Osteoblast (primary cell): Measurements from ENCODE around the gene DDOST. TPM values are rescaled to one million over a fixed set of nuclear protein-coding genes. Genes with fewer than 3 reads are reported as not detected.
"Not testable (repeated sequence)": the region's sequence is repeated elsewhere in the genome, so short reads cannot be mapped to it uniquely, and the experiment has no call there.

ENCODE experiments used
- DNase-seq: peaks from one replicate; pipeline ENCODE4 v3.0.0; 2011; ENCODE audit warnings: low spot score, mixed read lengths; ENCODE audit not compliant: insufficient read length; ENCODE audit errors: missing footprints
- H2AFZ ChIP-seq: 2 replicates; pipeline ENCODE4 v1.6.0; 2011; ENCODE audit warnings: mild to moderate bottlenecking, low read length
- H3K27ac ChIP-seq: 2 replicates; pipeline ENCODE4 v1.5.1; 2011; ENCODE audit warnings: mild to moderate bottlenecking, low read depth, low read length, moderate library complexity
- H3K27me3 ChIP-seq: 2 replicates; pipeline ENCODE4 v1.6.0; 2012; ENCODE audit warnings: mild to moderate bottlenecking, control low read depth, inconsistent platforms, low read length, moderate library complexity; ENCODE audit not compliant: insufficient read depth
- H3K36me3 ChIP-seq: 2 replicates; pipeline ENCODE4 v1.5.1; 2011; ENCODE audit warnings: mild to moderate bottlenecking, low read length, control low read depth, moderate library complexity; ENCODE audit not compliant: insufficient read depth
- H3K4me1 ChIP-seq: 2 replicates; pipeline ENCODE4 v1.5.1; 2011; ENCODE audit warnings: mild to moderate bottlenecking, low read length, control low read depth, moderate library complexity; ENCODE audit not compliant: insufficient read depth
- H3K4me2 ChIP-seq: 2 replicates; pipeline ENCODE4 v1.6.0; 2011; ENCODE audit warnings: mild to moderate bottlenecking, low read length; ENCODE audit not compliant: insufficient read depth
- H3K4me3 ChIP-seq: fragments of 200-600 bp; sonication (generic); 3 replicates; pipeline ENCODE4 v1.5.1; 2012; ENCODE audit warnings: mild to moderate bottlenecking, low read length, inconsistent platforms; ENCODE audit not compliant: insufficient read depth
- H3K79me2 ChIP-seq: 2 replicates; pipeline ENCODE4 v1.6.0; 2012; ENCODE audit warnings: mild to moderate bottlenecking, low read length, control low read depth, inconsistent platforms; ENCODE audit not compliant: insufficient read depth
- H3K9me3 ChIP-seq: 2 replicates; pipeline ENCODE4 v1.5.1; 2011; ENCODE audit warnings: low read depth, low read length, control low read depth
- H4K20me1 ChIP-seq: 2 replicates; pipeline ENCODE4 v1.6.0; 2012; ENCODE audit warnings: mild to moderate bottlenecking, low read length, control low read depth; ENCODE audit not compliant: insufficient read depth
- CTCF ChIP-seq: IDR thresholded peaks from 2 replicates; pipeline ENCODE4 v1.5.1; 2011; ENCODE audit warnings: mild to moderate bottlenecking, low read depth, low read length, moderate library complexity; ENCODE audit errors: extremely low read depth
- total RNA-seq: library from RNA; depleted of rRNA; stranded (reverse); fragments of >200 nt; gene quantifications from 2 replicates; pipeline ENCODE4 v1.2.3, GENCODE V29; 2012

DDOST gene
- total RNA-seq, 1 donor, result 291 TPM

GRCh38 chr1:20681999-20682398 lies 20.8 kb upstream of the DDOST start:
- Histone ChIP-seq H3K27ac (no peak overlapping the region), H4K20me1 (no peaks in the 10 kb centered on the region), H3K79me2 (no peaks in the 10 kb centered on the region), H2AFZ (no peak overlapping the region), H3K4me2 (no peak overlapping the region), H3K9me3 (no peaks in the 10 kb centered on the region), H3K4me1 (no peaks in the 10 kb centered on the region), H3K27me3 (no peaks in the 10 kb centered on the region), H3K36me3 (no peaks in the 10 kb centered on the region), H3K4me3 (no peak overlapping the region)
- no peak for TF ChIP-seq CTCF
- peak; percentile 29 for DNase-seq

GRCh38 chr1:20680269-20680668 lies 19.1 kb upstream of the DDOST start:
- Histone ChIP-seq H3K27ac (no peak overlapping the region), H3K4me2 (no peak overlapping the region), H3K36me3 (no peaks in the 10 kb centered on the region), H3K4me3 (no peak overlapping the region), H4K20me1 (no peaks in the 10 kb centered on the region), H2AFZ (no peak overlapping the region), H3K27me3 (no peaks in the 10 kb centered on the region), H3K9me3 (no peaks in the 10 kb centered on the region), H3K4me1 (no peaks in the 10 kb centered on the region), H3K79me2 (no peaks in the 10 kb centered on the region)
- TF ChIP-seq CTCF, result no peak
- no peak for DNase-seq

GRCh38 chr1:20678599-20678998 lies 17.4 kb upstream of the DDOST start:
- H3K4me3 ChIP-seq, result no peak overlapping the region
- TF ChIP-seq CTCF, result no peak
- no peak overlapping the region for H2AFZ ChIP-seq
- H3K27me3 ChIP-seq, result no peaks in the 10 kb centered on the region
- H3K9me3 ChIP-seq, result no peaks in the 10 kb centered on the region
- no peaks in the 10 kb centered on the region for H3K4me1 ChIP-seq
- peak; percentile 10 for DNase-seq
- no peak overlapping the region for H3K27ac ChIP-seq
- no peak overlapping the region for H3K4me2 ChIP-seq
- H3K79me2 ChIP-seq, result no peaks in the 10 kb centered on the region
- H4K20me1 ChIP-seq, result no peaks in the 10 kb centered on the region
- no peaks in the 10 kb centered on the region for H3K36me3 ChIP-seq

GRCh38 chr1:20673626-20674025 lies 12.5 kb upstream of the DDOST start:
- not testable (repeated sequence) for H3K27ac ChIP-seq, H3K4me1 ChIP-seq, H3K36me3 ChIP-seq, H3K4me3 ChIP-seq, H3K4me2 ChIP-seq, H3K79me2 ChIP-seq, H4K20me1 ChIP-seq, H3K27me3 ChIP-seq, DNase-seq, H3K9me3 ChIP-seq, H2AFZ ChIP-seq

- H3K36me3 ChIP-seq, result no peaks in the 10 kb centered on the region
- no peak overlapping the region for H2AFZ ChIP-seq
- no peak for TF ChIP-seq CTCF
- H3K4me1 ChIP-seq, result no peaks in the 10 kb centered on the region
- no peaks in the 10 kb centered on the region for H4K20me1 ChIP-seq
- no peak overlapping the region for H3K27ac ChIP-seq
- no peaks in the 10 kb centered on the region for H3K9me3 ChIP-seq
- no peak for DNase-seq
- H3K4me3 ChIP-seq, result no peak overlapping the region
- no peak overlapping the region for H3K4me2 ChIP-seq
- no peaks in the 10 kb centered on the region for H3K27me3 ChIP-seq
- no peaks in the 10 kb centered on the region for H3K79me2 ChIP-seq
Observed at GRCh38 chr1:20672265-20672632, 11.1 kb upstream of the DDOST start.
